ENCODE results near the gene XCR1. TPM values are rescaled to one million over a fixed set of nuclear protein-coding genes. Genes with fewer than 3 reads are reported as not detected.

The XCR1 gene
- total RNA-seq, 1 donor from 2014 or later: not detected

DNA sequence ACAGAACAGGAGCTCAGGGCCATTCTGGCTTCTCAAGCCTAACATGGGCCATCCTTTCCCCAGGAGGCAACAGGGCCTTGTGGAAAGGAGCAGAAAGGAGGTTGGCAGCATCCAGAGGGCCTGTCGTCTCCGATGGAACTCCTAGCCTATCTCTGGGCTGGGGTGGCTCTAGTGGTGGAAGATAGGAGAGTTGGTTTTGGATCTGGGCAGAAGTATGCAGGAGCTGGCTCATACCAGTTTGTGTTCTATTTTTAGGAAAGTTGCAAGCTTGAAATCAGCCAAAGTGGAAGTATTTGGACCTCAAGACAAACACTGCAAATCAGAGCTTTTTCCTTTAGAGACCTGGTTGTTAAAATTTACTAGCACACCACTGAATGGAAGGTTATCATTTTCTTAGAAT lies 35.4 kb upstream of the XCR1 start:
- H3K27ac Mint-ChIP-seq (ENCODE audit: unreplicated experiment): no peak overlapping the region
- H3K4me3 Mint-ChIP-seq (ENCODE audit: unreplicated experiment): no peak overlapping the region
- DNase-seq (ENCODE audit: extremely low spot score, unreplicated experiment): no peak

DNA sequence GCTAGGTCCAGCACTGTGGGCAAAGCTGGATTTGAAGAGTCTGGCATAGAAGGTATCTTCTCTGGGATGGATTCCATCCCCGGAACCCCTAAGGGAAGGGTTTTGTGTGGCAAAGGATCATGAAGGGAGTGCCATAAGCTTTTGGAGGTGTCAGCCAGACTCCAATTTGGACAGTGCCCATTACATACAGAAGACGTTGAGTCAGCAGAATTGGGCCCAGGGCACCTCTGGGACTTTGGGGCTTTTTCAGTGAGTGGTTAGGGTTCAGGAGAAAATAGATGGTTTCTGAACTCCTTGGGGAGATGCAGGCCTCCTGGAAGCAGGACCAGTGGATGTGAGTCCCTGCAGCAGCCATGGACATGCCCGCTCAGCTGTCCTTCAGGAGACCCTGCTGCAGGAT lies 34.6 kb upstream of the XCR1 start:
- Mint-ChIP-seq H3K27ac (ENCODE audit: unreplicated experiment) (no peak overlapping the region), H3K36me3 (ENCODE audit: unreplicated experiment) (no peaks in the 10 kb centered on the region), H3K4me1 (ENCODE audit: unreplicated experiment) (no peaks in the 10 kb centered on the region), H3K27me3 (ENCODE audit: unreplicated experiment) (peaks cover 47% of the 10 kb centered on the region), H3K9me3 (ENCODE audit: unreplicated experiment) (no peaks in the 10 kb centered on the region), H3K4me3 (ENCODE audit: unreplicated experiment) (no peak overlapping the region)
- DNase-seq (ENCODE audit: extremely low spot score, unreplicated experiment): no peak
- TF ChIP-seq, protein P1, sequence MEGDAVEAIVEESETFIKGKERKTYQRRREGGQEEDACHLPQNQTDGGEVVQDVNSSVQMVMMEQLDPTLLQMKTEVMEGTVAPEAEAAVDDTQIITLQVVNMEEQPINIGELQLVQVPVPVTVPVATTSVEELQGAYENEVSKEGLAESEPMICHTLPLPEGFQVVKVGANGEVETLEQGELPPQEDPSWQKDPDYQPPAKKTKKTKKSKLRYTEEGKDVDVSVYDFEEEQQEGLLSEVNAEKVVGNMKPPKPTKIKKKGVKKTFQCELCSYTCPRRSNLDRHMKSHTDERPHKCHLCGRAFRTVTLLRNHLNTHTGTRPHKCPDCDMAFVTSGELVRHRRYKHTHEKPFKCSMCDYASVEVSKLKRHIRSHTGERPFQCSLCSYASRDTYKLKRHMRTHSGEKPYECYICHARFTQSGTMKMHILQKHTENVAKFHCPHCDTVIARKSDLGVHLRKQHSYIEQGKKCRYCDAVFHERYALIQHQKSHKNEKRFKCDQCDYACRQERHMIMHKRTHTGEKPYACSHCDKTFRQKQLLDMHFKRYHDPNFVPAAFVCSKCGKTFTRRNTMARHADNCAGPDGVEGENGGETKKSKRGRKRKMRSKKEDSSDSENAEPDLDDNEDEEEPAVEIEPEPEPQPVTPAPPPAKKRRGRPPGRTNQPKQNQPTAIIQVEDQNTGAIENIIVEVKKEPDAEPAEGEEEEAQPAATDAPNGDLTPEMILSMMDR (IDR thresholded peaks at IDR 0.05): no peak

More for the DNA sequence above, 35.4 kb upstream of the XCR1 start:
- Mint-ChIP-seq H3K4me1 (ENCODE audit: unreplicated experiment) (no peaks in the 10 kb centered on the region), H3K36me3 (ENCODE audit: unreplicated experiment) (no peaks in the 10 kb centered on the region), H3K27me3 (ENCODE audit: unreplicated experiment) (peaks cover 48% of the 10 kb centered on the region), H3K9me3 (ENCODE audit: unreplicated experiment) (no peaks in the 10 kb centered on the region)
- TF ChIP-seq, protein P1 (IDR thresholded peaks at IDR 0.05): no peak

DNA sequence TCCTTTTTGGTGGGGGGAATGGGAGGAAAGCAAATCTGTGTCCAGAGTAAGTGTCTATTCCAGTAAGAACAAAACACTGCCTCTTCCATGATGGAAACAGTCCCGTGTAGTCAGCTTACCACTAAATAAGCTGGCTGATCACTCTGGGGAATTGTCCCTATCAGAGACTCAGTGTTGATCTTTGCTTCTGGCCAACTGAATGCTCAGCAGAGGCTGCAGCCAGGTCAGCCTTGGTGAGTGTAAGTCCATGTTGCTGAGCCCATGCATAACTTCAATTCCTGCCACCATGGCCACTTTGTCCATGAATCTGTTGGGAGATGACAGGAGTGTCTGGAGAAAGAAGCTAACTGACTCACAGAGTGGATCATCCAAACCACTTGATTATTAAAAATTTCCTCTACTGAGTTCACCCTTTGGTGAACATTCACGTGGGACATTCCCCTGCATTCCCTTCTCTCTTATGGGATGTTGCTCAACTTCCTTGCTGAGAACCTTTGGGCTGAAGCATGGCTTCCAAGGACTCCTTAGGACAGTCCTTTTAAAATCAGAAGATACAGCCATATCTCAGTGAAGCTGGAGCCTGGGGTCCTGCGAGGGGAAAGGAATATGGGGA lies 33.9 kb upstream of the XCR1 start:
- Mint-ChIP-seq H3K36me3 (ENCODE audit: unreplicated experiment) (no peaks in the 10 kb centered on the region), H3K4me3 (ENCODE audit: unreplicated experiment) (no peak overlapping the region), H3K9me3 (ENCODE audit: unreplicated experiment) (no peaks in the 10 kb centered on the region)

DNA sequence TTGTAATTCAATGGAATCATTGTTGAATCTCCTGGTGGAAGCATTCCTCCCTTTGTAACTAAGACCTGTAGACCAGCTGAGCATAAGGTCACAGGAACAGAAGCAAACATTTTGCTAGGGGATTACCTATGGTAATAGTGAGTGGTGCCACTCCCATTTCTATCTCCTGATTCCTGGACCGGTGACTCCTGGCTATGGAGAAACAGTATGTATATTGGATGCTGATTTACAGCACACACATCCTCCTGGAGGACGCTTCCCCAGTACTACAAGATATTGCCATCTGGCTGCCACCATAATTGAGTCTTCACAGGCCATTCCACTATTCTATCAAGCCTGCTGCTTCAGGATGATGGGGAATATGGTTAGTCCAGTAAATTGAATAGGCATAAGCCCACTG lies 33.3 kb upstream of the XCR1 start:
- Mint-ChIP-seq H3K9me3 (ENCODE audit: unreplicated experiment) (no peaks in the 10 kb centered on the region), H3K4me3 (ENCODE audit: unreplicated experiment) (no peak overlapping the region), H3K36me3 (ENCODE audit: unreplicated experiment) (no peaks in the 10 kb centered on the region)

More for the DNA sequence above, 33.9 kb upstream of the XCR1 start:
- Mint-ChIP-seq H3K4me1 (ENCODE audit: unreplicated experiment) (no peaks in the 10 kb centered on the region), H3K27ac (ENCODE audit: unreplicated experiment) (no peak overlapping the region), H3K27me3 (ENCODE audit: unreplicated experiment) (peaks cover 46% of the 10 kb centered on the region)
- TF ChIP-seq, protein P1 (IDR thresholded peaks at IDR 0.05): no peak
- DNase-seq (ENCODE audit: extremely low spot score, unreplicated experiment): no peak

DNA sequence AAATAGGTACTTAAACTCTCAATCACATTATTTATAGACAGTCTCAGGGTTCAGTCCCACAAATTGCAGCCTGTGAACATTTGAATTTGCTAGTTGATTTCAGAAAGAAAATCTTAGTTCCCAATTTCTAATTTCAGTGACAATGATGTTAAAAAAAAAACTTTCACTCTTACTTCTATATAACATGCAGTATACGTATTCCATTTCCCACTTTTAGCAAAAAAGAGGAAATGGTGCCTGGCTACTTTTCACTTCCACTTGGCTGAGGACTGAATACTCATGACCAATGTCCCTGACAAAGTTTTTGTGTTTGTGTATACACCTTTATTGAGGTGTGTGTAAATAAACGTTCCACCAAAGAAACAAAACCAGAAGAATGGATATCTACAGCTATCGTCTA lies 32.1 kb upstream of the XCR1 start:
- Mint-ChIP-seq H3K36me3 (ENCODE audit: unreplicated experiment) (no peaks in the 10 kb centered on the region), H3K27me3 (ENCODE audit: unreplicated experiment) (peaks cover 51% of the 10 kb centered on the region), H3K4me1 (ENCODE audit: unreplicated experiment) (no peaks in the 10 kb centered on the region), H3K9me3 (ENCODE audit: unreplicated experiment) (no peaks in the 10 kb centered on the region), H3K27ac (ENCODE audit: unreplicated experiment) (no peak overlapping the region), H3K4me3 (ENCODE audit: unreplicated experiment) (no peak overlapping the region)
- TF ChIP-seq, protein P1 (IDR thresholded peaks at IDR 0.05): no peak
- no peak for DNase-seq (ENCODE audit: extremely low spot score, unreplicated experiment)

More for the DNA sequence above, 33.3 kb upstream of the XCR1 start:
- no peak for DNase-seq (ENCODE audit: extremely low spot score, unreplicated experiment)
- TF ChIP-seq, protein P1 (IDR thresholded peaks at IDR 0.05): no peak
- no peaks in the 10 kb centered on the region for H3K4me1 Mint-ChIP-seq (ENCODE audit: unreplicated experiment)
- H3K27ac Mint-ChIP-seq (ENCODE audit: unreplicated experiment): no peak overlapping the region
- peaks cover 48% of the 10 kb centered on the region for H3K27me3 Mint-ChIP-seq (ENCODE audit: unreplicated experiment)

Data from osteocyte (in vitro differentiated cells).